ENCODE data around the gene DCHS1. TPM values are rescaled to one million over a fixed set of nuclear protein-coding genes. Genes with fewer than 3 reads are reported as not detected.

Gene DCHS1
- total and polyA plus RNA-seq, 2 of the 13 experiments (the other 11 are each of a cell fraction or from before 2014, with no cell fraction given), result under 0.01 to 0.03 TPM

GRCh38 chr11:6604081-6604626 lies 51.5 kb downstream of the DCHS1 start (continued):
- TF ChIP-seq ZNF841 (CRISPR knock-in tag; IDR thresholded peaks at IDR 0.05; ENCODE audit: borderline replicate concordance) (no peak), ZXDC (CRISPR knock-in tag; IDR thresholded peaks at IDR 0.05) (no peak), MEIS1 (CRISPR knock-in tag; IDR thresholded peaks at IDR 0.05; ENCODE audit: borderline replicate concordance) (no peak), SSRP1 (CRISPR knock-in tag; IDR thresholded peaks at IDR 0.05) (no peak), ZBTB49 (CRISPR knock-in tag; IDR thresholded peaks at IDR 0.05; ENCODE audit: borderline replicate concordance) (no peak), DRAP1 (CRISPR knock-in tag; IDR thresholded peaks at IDR 0.05) (peak; percentile 27; the same call in 1 of the 2 replicates), ZNF101 (CRISPR knock-in tag; IDR thresholded peaks at IDR 0.05; ENCODE audit: borderline replicate concordance, low read depth) (no peak), TMF1 (CRISPR knock-in tag; IDR thresholded peaks at IDR 0.05; ENCODE audit: low read depth) (no peak), MXD3 (CRISPR knock-in tag; IDR thresholded peaks at IDR 0.05) (no peak), RNF219 (CRISPR knock-in tag; IDR thresholded peaks at IDR 0.05) (no peak), ZNF484 (CRISPR knock-in tag; IDR thresholded peaks at IDR 0.05; ENCODE audit: borderline replicate concordance, low read depth) (no peak), ZNF546 (CRISPR knock-in tag; conservative IDR thresholded peaks at IDR 0.05) (0 out of 2 replicates have a peak, but pooled peaks have one; percentile 15), TSC22D2 (CRISPR knock-in tag; IDR thresholded peaks at IDR 0.05; ENCODE audit: borderline replicate concordance) (no peak), BRF2 (CRISPR knock-in tag; IDR thresholded peaks at IDR 0.05) (no peak), ZNF160 (CRISPR knock-in tag; IDR thresholded peaks at IDR 0.05) (peak; percentile 42; the same call in 1 of the 2 replicates), CREM (IDR thresholded peaks at IDR 0.05) (no peak), CREM (CRISPR knock-in tag; IDR thresholded peaks at IDR 0.05) (no peak), TOE1 (CRISPR knock-in tag; IDR thresholded peaks at IDR 0.05) (no peak), HIVEP1 (CRISPR knock-in tag; IDR thresholded peaks at IDR 0.05) (no peak), ZNF782 (CRISPR knock-in tag; IDR thresholded peaks at IDR 0.05; ENCODE audit: borderline replicate concordance) (no peak), ZNF792 (CRISPR knock-in tag; IDR thresholded peaks at IDR 0.05) (peak; percentile 25; the same call in 1 of the 2 replicates)
